ENCODE measurements around the gene PRKCG.

DNA sequence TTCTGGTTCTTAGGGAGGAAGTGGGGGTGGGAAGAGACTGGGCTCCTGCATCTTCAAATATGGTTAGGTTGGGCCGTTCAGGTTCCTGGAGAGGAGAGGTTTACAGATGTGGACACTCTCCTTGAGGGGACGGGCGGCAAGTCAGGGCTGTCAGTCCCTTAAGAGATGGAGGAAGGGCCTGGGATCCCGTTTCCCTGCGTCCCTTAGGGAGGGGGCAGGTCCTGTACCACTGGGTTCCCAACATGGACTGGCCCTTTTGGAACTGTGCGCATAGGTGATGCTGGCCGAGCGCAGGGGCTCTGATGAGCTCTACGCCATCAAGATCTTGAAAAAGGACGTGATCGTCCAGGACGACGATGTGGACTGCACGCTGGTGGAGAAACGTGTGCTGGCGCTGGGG is 16.2 kb downstream of the PRKCG start:
- TF ChIP-seq, protein P1, sequence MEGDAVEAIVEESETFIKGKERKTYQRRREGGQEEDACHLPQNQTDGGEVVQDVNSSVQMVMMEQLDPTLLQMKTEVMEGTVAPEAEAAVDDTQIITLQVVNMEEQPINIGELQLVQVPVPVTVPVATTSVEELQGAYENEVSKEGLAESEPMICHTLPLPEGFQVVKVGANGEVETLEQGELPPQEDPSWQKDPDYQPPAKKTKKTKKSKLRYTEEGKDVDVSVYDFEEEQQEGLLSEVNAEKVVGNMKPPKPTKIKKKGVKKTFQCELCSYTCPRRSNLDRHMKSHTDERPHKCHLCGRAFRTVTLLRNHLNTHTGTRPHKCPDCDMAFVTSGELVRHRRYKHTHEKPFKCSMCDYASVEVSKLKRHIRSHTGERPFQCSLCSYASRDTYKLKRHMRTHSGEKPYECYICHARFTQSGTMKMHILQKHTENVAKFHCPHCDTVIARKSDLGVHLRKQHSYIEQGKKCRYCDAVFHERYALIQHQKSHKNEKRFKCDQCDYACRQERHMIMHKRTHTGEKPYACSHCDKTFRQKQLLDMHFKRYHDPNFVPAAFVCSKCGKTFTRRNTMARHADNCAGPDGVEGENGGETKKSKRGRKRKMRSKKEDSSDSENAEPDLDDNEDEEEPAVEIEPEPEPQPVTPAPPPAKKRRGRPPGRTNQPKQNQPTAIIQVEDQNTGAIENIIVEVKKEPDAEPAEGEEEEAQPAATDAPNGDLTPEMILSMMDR (conservative IDR thresholded peaks at IDR 0.05): no peak
- no peak for TF ChIP-seq ZFX (IDR thresholded peaks at IDR 0.05)
